GM12874 (cell line): ENCODE measurements around the gene USP10.

Source experiments
- TF ChIP-seq, protein P1 (sequence below): IDR thresholded peaks from 2 replicates; pipeline ENCODE4 v1.5.1; 2011; ENCODE audit warnings: low read depth, mild to moderate bottlenecking, control low read depth, low read length, moderate library complexity; ENCODE audit not compliant: insufficient read depth

USP10 gene

DNA sequence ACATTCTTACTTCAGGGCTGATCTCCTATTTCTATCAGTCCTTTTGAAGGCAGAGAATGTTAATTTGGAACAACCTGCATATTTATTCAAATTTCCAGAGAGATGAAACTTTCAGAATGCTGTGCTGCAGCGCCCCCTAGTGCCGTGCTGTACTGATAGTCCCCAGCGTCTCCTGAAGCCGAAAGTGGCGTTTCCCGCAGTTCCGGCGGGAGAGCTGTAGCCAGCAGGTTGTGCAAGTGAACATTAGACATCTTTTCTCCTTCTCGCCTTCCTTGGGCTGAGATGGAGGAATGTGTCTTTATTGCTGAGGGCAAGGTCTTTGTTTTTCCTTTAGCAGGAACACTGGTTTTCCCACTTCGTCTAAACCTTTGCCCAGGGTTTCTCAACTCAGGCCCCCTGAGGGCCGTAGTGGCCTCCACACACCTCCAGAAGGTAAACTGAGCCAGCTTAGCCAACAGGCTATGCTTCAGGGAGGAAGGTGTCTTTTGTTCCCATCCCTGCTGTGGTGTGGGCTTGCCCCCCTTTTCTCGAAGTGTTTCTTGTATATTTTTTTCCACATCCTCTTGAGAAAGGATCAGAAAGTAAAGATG, 26.4 kb downstream of the USP10 start:
- TF ChIP-seq, protein P1, sequence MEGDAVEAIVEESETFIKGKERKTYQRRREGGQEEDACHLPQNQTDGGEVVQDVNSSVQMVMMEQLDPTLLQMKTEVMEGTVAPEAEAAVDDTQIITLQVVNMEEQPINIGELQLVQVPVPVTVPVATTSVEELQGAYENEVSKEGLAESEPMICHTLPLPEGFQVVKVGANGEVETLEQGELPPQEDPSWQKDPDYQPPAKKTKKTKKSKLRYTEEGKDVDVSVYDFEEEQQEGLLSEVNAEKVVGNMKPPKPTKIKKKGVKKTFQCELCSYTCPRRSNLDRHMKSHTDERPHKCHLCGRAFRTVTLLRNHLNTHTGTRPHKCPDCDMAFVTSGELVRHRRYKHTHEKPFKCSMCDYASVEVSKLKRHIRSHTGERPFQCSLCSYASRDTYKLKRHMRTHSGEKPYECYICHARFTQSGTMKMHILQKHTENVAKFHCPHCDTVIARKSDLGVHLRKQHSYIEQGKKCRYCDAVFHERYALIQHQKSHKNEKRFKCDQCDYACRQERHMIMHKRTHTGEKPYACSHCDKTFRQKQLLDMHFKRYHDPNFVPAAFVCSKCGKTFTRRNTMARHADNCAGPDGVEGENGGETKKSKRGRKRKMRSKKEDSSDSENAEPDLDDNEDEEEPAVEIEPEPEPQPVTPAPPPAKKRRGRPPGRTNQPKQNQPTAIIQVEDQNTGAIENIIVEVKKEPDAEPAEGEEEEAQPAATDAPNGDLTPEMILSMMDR = peak; percentile 82

DNA sequence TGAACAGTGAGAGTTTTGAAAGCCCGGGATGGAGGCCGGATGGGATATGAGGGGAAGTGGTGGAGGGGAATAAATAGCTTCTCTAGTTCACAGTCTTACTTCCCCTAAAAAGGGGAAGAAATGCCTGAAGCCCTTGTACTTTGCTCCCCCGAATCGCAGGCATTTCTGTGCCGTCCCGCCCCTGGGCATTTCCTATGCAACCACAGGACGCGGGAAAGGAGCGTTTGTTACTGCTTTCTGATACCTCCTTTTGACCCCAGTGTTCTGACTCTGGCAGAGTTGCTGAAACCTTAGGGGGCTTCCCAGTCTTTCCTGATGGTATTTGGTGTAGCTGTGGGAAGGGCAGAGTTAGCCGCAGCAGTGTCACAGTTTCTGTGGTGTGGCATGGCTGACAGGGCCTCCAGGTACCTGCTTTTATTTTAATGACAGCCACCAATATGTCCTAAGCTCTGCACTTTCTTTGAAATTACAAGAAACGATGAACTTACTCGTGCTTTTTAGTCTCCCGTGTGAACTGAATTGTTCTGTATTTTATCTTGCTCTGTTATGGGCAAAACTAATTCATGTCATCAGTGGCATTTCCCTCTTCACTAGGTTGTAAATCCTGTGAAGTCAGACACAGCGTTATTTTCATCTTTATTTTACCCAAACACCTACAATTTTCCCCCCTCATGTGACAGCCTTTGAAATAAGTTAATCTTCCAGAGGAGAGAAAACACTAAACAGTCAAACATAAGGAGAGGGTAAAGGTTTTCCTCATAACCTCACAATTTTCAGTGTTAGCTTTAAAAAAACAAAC, 27.1 kb downstream of the USP10 start:
- TF ChIP-seq, protein P1 = no peak

DNA sequence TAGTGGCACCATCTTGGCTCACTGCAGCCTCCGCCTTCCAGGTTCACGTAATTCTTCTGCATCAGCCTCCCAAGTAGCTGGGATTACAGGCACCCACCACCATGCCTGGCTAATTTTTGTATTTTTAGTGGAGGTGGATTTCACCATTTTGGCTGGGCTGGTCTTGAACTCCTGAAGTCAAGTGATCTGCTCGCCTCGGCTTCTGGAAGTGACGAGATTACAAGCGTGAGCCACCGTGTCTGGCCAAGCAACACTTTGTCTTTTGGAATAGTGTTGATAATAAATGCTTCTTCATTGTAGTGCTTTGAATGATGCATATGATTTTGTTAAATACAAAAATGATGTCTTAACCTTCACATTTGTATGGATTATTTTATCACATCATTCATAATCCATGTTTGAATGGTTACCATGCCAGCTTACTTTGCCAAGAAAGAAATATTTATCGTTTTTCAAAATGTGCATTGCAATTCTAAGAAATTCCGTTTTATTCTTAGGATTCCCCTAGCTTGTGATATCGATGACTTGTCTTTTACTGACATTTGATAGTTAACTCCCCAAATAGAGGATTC, 29.1 kb downstream of the USP10 start:
- TF ChIP-seq, protein P1 = no peak

DNA sequence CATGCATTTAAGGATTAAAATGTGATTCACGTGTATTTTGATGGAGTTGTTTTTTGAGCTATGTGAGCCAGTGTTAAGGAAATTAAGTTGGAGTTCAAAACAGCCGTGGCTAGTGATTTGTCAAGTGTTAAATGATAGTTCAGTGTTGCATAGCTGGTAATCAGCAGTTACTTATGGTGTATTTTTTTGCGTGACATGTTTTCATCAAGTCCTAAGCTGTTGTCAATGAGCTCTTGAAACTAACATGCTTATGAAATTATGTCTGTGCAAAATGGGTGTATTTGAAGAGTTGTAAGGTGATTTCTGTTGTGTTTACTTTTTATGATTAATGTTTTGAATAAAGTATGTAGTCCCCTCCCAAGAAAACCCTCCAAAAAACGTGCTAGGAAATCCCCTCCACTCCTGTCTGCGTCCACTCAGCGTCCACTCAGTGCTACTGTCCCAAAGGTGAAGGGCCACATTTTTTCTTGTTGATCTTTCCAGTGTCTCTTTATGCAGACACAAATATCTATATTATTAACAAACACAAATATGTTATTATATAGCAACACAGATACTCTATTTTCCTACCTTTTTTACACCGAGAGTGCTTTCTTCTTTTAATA, 30.0 kb downstream of the USP10 start:
- TF ChIP-seq, protein P1 = no peak

DNA sequence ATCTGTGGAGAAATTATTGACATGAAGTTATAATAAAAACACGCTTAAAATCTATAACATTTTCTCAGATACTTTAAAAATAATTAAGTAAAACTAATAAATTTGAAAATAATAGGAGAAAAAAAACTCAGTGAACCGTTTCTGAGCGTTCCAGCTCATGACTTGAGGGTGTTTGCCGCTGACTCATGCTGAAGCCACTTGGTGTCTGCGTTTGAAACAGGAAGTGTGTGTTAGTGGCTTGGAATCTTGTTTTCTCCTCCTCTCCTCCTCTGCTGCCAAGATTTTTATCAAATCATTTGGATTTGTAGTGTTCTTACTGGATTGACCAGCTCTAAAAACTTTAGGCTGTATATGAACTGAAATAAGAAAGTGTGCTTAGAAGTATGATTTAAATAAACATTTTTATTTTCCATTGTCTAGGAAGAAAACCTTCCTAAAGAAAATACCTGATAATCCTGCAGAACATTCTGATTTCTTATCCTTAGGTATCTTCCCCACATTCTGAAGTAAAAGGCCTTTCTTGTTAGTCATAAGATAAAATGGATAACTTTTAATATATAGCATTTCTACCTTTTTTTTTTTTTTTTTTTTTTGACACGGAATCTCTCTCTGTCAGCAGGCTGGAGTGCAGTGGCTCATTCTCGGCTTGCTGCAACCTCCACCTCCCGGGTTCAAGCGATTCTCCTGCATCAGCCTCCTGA, 30.8 kb downstream of the USP10 start:
- TF ChIP-seq, protein P1 = no peak

DNA sequence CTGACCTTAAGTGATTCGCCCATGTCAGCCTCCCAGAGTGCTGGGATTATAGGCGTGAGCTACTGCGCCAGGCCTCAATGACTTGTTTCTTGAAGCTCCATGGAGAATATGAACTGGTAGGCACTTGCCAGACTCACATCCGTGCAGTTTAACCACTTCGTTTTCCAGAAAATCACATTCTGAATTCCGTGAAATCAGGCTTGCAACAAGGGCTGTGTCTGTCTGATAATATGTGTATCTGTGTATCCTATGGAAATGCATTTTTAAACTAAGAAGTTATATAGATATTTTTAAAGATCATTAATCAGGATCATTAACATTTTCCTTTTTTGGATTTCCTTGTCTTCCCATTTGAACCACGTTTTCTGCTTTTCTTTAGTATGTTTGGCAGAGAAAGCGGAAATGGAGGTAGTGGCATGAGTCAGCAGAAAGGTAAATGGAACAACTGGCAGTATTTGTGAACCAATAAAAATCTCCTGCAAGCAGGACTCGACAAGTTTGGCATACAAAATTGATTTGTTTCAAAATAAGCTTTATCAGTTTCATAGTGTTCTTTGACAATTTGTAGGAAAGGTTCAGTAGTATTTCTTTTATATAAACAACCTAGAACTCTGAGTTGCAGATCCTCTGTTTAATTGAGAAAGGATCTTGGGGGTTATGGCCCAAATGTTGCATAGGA, 33.0 kb downstream of the USP10 start:
- TF ChIP-seq, protein P1 = no peak
